HEK293T (cell line): ENCODE measurements around the gene PTGFR.

ENCODE experiments used
- CTCF ChIA-PET: fragments of 350-600 bp; formaldehyde crosslinking; extraction: SDS; loops from one replicate; lab custom pipeline; 2021; ENCODE audit warnings: antibody characterized with exemption, inconsistent platforms; lab: Yijun Ruan, JAX
- POLR2A ChIA-PET: fragments of 350-600 bp; formaldehyde crosslinking; extraction: SDS; loops from one replicate; lab custom pipeline; 2020; ENCODE audit warnings: antibody characterized with exemption, inconsistent platforms; lab: Yijun Ruan, JAX
- DNase-seq: peaks from one replicate; pipeline ENCODE4 v3.0.0; 2012; ENCODE audit warnings: mixed read lengths; ENCODE audit errors: extremely low spot score
- ARNT ChIP-seq: fragments of 450-650 bp; IDR thresholded peaks from 2 replicates; pipeline ENCODE4 v1.6.1; 2017; ENCODE audit warnings: mild to moderate bottlenecking
- BHLHE40 ChIP-seq: fragments of 450-650 bp; IDR thresholded peaks from 2 replicates; pipeline ENCODE4 v1.6.1; 2016; ENCODE audit warnings: mild to moderate bottlenecking, moderate library complexity, borderline replicate concordance
- CTBP1 ChIP-seq: fragments of 450-650 bp; IDR thresholded peaks from 2 replicates; pipeline ENCODE4 v1.6.1; 2016; ENCODE audit warnings: borderline replicate concordance
- ELF4 ChIP-seq: fragments of 450-650 bp; IDR thresholded peaks from 2 replicates; pipeline ENCODE4 v1.6.1; 2017; ENCODE audit warnings: antibody characterized with exemption
- FOXA1 ChIP-seq: fragments of 450-650 bp; IDR thresholded peaks from 2 replicates; pipeline ENCODE4 v1.6.1; 2016; ENCODE audit warnings: mild to moderate bottlenecking
- FOXK2 ChIP-seq: fragments of 450-650 bp; IDR thresholded peaks from 2 replicates; pipeline ENCODE4 v1.6.1; 2016; ENCODE audit warnings: mild to moderate bottlenecking
- FOXM1 ChIP-seq: fragments of 450-650 bp; IDR thresholded peaks from 2 replicates; pipeline ENCODE4 v1.6.1; 2017; ENCODE audit warnings: mild to moderate bottlenecking, borderline replicate concordance
- HDGF ChIP-seq: fragments of 450-650 bp; IDR thresholded peaks from 2 replicates; pipeline ENCODE4 v1.6.1; 2017; ENCODE audit warnings: antibody characterized with exemption, borderline replicate concordance
- L3MBTL2 ChIP-seq: fragments of 450-650 bp; conservative IDR thresholded peaks from 2 replicates; pipeline ENCODE4 v1.6.1; 2016; ENCODE audit warnings: mild to moderate bottlenecking
- LEF1 ChIP-seq: fragments of 450-650 bp; IDR thresholded peaks from 2 replicates; pipeline ENCODE4 v1.6.1; 2017; ENCODE audit warnings: mild to moderate bottlenecking, borderline replicate concordance
- NFRKB ChIP-seq: fragments of 450-650 bp; IDR thresholded peaks from 2 replicates; pipeline ENCODE4 v1.6.1; 2016; ENCODE audit warnings: mild to moderate bottlenecking, moderate library complexity
- SP1 ChIP-seq: fragments of 450-650 bp; IDR thresholded peaks from 2 replicates; pipeline ENCODE4 v1.6.1; 2017
- SUZ12 ChIP-seq: fragments of 450-650 bp; IDR thresholded peaks from 2 replicates; pipeline ENCODE4 v1.6.1; 2016; ENCODE audit warnings: mild to moderate bottlenecking
- TARDBP ChIP-seq: fragments of 450-650 bp; IDR thresholded peaks from 2 replicates; pipeline ENCODE4 v1.6.1; 2016
- ZNF384 ChIP-seq: fragments of 450-650 bp; IDR thresholded peaks from 2 replicates; pipeline ENCODE4 v1.6.1; 2016
- TF ChIP-seq, protein P1 (sequence below): fragments of 450-650 bp; IDR thresholded peaks from 2 replicates; pipeline ENCODE4 v1.6.1; 2016

The PTGFR gene

GRCh38 chr1:78471890-78472620 lies 18.7 kb upstream of the PTGFR start:
- POLR2A ChIA-PET = no interaction called here
- TF ChIP-seq NFRKB (no peak), CTBP1 (no peak), FOXM1 (no peak), BHLHE40 (no peak), TARDBP (no peak), ELF4 (no peak), SP1 (no peak), LEF1 (no peak), HDGF (no peak), FOXK2 (no peak), ZNF384 (no peak), SUZ12 (no peak), FOXA1 (no peak), L3MBTL2 (no peak), ARNT (no peak)
- TF ChIP-seq, protein P1, sequence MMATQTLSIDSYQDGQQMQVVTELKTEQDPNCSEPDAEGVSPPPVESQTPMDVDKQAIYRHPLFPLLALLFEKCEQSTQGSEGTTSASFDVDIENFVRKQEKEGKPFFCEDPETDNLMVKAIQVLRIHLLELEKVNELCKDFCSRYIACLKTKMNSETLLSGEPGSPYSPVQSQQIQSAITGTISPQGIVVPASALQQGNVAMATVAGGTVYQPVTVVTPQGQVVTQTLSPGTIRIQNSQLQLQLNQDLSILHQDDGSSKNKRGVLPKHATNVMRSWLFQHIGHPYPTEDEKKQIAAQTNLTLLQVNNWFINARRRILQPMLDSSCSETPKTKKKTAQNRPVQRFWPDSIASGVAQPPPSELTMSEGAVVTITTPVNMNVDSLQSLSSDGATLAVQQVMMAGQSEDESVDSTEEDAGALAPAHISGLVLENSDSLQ = no peak
- no peak for DNase-seq
- CTCF ChIA-PET = no interaction called here

DNA sequence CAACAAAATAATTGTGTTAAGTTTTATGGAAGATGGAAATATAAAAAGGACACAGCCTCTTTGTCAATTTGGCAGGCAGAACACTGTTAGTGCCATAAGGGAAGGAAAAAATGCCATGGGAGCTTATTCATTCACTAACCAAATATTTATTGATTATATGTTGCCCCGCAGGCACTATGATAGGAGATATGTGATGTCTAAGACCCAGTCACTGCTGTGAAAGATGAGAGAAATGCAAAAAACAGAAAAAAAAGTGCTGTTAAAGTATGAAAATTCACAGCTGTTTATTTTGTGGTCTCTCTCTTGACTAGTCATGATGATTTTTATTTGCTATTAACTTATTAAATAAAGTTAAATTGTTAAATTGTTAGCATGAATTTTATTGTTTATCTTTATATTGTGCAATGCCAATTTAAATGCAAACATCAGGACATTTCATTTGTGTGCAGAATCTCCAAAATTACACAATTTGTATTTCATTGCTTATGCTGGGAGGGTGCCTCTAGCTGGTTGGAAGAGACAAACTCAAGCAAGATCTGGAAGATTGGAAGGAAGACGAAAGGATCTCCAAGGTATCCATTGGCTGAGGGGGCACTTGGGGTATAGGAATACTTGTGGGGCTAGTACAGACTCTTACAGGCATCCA lies 17.8 kb upstream of the PTGFR start:
- no peak for TF ChIP-seq LEF1
- no peak for TF ChIP-seq CTBP1
- TF ChIP-seq ZNF384 = no peak
- no peak for TF ChIP-seq SP1
- no peak for TF ChIP-seq FOXK2
- CTCF ChIA-PET = no interaction called here
- DNase-seq = no peak
- POLR2A ChIA-PET = no interaction called here

- TF ChIP-seq SUZ12 (no peak), FOXA1 (no peak), HDGF (no peak), LEF1 (no peak)
- DNase-seq = no peak
- ChIA-PET POLR2A (no interaction called here), CTCF (no interaction called here)
Measured at GRCh38 chr1:78474092-78474491, 16.7 kb upstream of the PTGFR start.

- TF ChIP-seq ZNF384 (no peak), ARNT (no peak), BHLHE40 (no peak), ELF4 (no peak), NFRKB (no peak), L3MBTL2 (no peak), SUZ12 (no peak)
- TF ChIP-seq, protein P1 = no peak
- ChIA-PET CTCF (no interaction called here), POLR2A (no interaction called here)
- no peak for DNase-seq
Measured at GRCh38 chr1:78475888-78476610, 14.7 kb upstream of the PTGFR start.

DNA sequence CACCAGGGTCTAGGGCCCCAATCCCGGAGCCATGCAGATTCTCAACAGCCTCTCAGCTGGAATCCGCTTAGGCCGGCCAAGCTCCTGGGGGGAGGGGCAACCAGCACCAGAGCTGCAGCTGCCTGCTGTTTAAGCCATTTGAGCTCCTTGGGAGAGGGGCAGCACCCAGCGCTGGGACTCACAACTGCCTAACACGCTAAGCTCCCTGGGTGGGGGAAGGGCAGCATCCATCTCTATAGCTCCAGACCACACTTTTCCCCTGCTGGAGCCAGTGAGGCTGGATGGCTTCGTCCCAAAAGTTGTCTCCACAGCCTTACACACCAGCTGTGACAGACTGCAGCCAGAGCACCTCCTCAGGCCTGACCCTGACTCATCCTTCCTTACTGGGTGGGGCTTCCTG lies 6.9 kb upstream of the PTGFR start:
- CTCF ChIA-PET = no interaction called here
- TF ChIP-seq FOXK2 = no peak
- TF ChIP-seq NFRKB = no peak
- TF ChIP-seq LEF1 = no peak
- no peak for DNase-seq
- POLR2A ChIA-PET = no interaction called here

DNA sequence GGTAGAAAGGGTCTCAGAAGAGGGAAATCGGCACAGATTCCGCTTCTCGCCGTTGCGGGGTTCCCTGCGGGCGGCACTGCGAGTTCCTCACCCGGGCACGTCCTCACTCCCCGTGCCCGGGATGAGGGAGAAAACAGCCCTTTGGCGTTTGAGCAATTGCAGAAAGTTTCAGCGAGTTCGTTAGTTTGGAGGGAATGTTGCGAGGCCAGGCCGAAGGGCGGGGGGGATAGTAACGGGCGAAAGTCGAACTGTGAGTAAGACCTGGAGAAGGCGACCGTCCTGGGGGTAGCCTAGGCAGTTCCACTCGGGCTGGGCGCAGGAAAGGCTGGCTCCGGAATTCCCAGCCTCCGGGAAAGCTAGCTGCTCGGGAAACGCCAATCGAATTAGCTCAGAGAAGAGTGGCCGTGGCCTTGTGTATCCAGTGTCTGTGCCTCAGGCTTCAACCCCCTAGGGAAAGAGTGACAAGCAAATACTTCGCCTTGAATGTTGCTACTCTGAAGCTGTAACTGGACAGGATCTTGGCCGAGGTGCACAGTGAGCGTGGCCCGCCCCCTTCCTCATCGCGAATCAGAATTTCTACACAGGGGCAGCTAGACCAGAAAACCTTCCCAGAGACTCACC lies 787 bp downstream of the PTGFR start:
- POLR2A ChIA-PET = no interaction called here
- CTCF ChIA-PET = no interaction called here
- peak; percentile 46 for DNase-seq
- TF ChIP-seq, protein P1 = peak; percentile 18; the same call in 1 of the 2 replicates
- TF ChIP-seq SUZ12 (no peak), L3MBTL2 (peak; percentile 49; the same call in 1 of the 2 replicates)
